Measurements from ENCODE around the gene MS4A8. TPM values are rescaled to one million over a fixed set of nuclear protein-coding genes. Genes with fewer than 3 reads are reported as not detected.
"Not testable (repeated sequence)": the region's sequence is repeated elsewhere in the genome, so short reads cannot be mapped to it uniquely, and the experiment has no call there.

The MS4A8 gene, protein sequence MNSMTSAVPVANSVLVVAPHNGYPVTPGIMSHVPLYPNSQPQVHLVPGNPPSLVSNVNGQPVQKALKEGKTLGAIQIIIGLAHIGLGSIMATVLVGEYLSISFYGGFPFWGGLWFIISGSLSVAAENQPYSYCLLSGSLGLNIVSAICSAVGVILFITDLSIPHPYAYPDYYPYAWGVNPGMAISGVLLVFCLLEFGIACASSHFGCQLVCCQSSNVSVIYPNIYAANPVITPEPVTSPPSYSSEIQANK
- not detected for polyA plus RNA-seq (ENCODE audit: low read depth in 6 of 6)

GRCh38 chr11:60699284-60699691 lies at the start of gene MS4A8:
MS4A8 (plus strand) TSS chr11:60699612; CDS start chr11:60700861, 1,249 bp downstream.
- no peaks in the 10 kb centered on the region for H3K36me3 Mint-ChIP-seq
- H3K9me3 Mint-ChIP-seq: peaks cover 0 to 10% (median 6%) of the 10 kb centered on the region in 7 donors
- H3K4me3 Mint-ChIP-seq: no peak within 1 kb of the TSS
- no peak within 1 kb of the TSS for H3K27ac Mint-ChIP-seq
- H3K4me1 Mint-ChIP-seq: peaks cover 0 to 1% (median 0%) of the 10 kb centered on the region in 3 donors
- ATAC-seq (ENCODE audit: low read depth in 2 of 2) (no peak), DNase-seq (no peak)
- no peaks in the 10 kb centered on the region for H3K27me3 Mint-ChIP-seq

DNA sequence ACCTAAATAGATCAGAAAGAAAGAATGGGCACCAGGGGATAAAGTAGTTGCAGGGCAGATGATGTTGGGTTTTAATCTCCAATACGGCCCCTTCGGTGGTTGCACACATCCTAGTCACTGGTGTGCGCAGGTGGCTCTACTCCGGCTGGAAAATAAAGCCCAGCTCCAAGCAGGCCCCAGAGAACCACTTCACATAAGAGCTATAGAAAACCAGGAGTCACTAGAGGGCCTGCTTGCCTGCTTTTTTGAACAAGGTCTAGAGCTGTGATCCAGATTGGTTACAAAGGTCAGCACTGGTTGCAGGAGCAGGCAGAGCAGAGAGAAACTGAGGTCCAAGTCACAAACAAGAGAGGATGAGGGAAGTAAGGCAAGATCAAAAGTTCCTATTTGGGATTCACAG lies 41.5 kb upstream of the MS4A8 start:
- ATAC-seq (ENCODE audit: low read depth in 2 of 2): no peak
- no peak for DNase-seq
- H3K4me3 Mint-ChIP-seq: no peak overlapping the region
- no peak overlapping the region for H3K27ac Mint-ChIP-seq
- H3K4me1 Mint-ChIP-seq: no peaks in the 10 kb centered on the region
- peaks cover 0 to 6% of the 10 kb centered on the region in 2 donors for H3K36me3 Mint-ChIP-seq
- peaks cover 0 to 5% (median 0%) of the 10 kb centered on the region in 7 donors for H3K9me3 Mint-ChIP-seq
- H3K27me3 Mint-ChIP-seq: peaks cover 7 to 23% (median 10%) of the 10 kb centered on the region in 3 donors

- Mint-ChIP-seq H3K27ac (no peak overlapping the region), H3K9me3 (no peaks in the 10 kb centered on the region), H3K4me1 (no peaks in the 10 kb centered on the region), H3K27me3 (peaks cover 12 to 21% (median 13%) of the 10 kb centered on the region in 3 donors), H3K4me3 (no peak overlapping the region), H3K36me3 (peaks cover 0 to 9% of the 10 kb centered on the region in 2 donors)
- no peak for ATAC-seq (ENCODE audit: low read depth in 2 of 2)
- no peak for DNase-seq
Measured at GRCh38 chr11:60658409-60658808, 41.0 kb upstream of the MS4A8 start.

DNA sequence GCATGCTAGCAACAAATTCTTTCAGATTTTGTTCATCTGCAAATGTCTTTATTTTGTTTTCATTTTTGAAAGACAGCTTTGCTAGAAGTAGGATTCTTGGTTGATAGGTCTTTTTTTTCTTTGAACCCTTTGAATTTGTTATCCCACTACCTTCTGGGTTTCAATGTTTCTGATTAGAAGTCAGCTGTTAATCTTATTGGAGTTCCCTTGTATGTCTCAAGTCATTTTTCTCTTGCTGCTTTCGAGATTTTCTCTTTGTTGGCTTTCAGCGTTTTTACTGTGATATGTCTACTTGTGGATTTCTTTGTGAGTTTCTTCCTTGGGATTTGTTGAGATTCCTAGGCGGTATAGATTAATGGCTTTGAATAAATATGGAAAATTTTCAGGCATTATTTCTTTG lies 27.2 kb upstream of the MS4A8 start:
- Mint-ChIP-seq H3K9me3 (peaks cover 12 to 32% (median 26%) of the 10 kb centered on the region in 7 donors), H3K27me3 (peaks cover 0 to 12% (median 0%) of the 10 kb centered on the region in 3 donors), H3K27ac (no peak overlapping the region), H3K4me3 (no peak overlapping the region), H3K4me1 (no peaks in the 10 kb centered on the region), H3K36me3 (peaks cover 9 to 13% of the 10 kb centered on the region in 2 donors)
- DNase-seq (no peak), ATAC-seq (ENCODE audit: low read depth in 2 of 2) (no peak)

- Mint-ChIP-seq H3K9me3 (peaks cover 14 to 45% (median 40%) of the 10 kb centered on the region in 7 donors), H3K27me3 (peaks cover 0 to 13% (median 0%) of the 10 kb centered on the region in 3 donors), H3K36me3 (peaks cover 9 to 14% of the 10 kb centered on the region in 2 donors)
- H3K4me1 Mint-ChIP-seq; DNase-seq; ATAC-seq (ENCODE audit: low read depth in 2 of 2); H3K4me3 Mint-ChIP-seq; H3K27ac Mint-ChIP-seq: not testable (repeated sequence)
Measured at GRCh38 chr11:60678231-60678630, 21.2 kb upstream of the MS4A8 start.

DNA sequence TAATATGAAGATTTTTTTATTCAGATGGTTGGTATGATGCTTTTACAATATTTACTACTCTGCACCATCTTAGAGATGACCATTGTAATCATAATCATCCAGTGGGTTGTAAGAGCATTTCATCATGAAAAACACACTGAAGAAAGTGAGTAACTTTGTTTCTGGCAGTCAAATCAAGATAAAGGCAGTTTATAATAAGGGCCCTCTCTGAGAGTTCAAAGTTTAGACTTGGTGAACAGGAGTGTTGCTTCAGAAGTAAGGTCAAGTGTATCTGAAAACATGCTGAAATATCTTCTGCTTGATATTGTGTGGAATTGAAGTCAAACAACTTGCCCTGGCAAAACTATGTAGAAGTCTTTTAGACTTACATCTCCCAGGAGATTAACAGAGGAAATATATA lies 19.5 kb upstream of the MS4A8 start:
- H3K9me3 Mint-ChIP-seq: peaks cover 21 to 41% (median 36%) of the 10 kb centered on the region in 7 donors
- peaks cover 9 to 14% of the 10 kb centered on the region in 2 donors for H3K36me3 Mint-ChIP-seq
- H3K4me3 Mint-ChIP-seq: no peak overlapping the region
- peaks cover 5 to 18% (median 10%) of the 10 kb centered on the region in 3 donors for H3K4me1 Mint-ChIP-seq
- H3K27me3 Mint-ChIP-seq: peaks cover 0 to 9% (median 0%) of the 10 kb centered on the region in 3 donors
- ATAC-seq (ENCODE audit: low read depth in 2 of 2) (no peak), DNase-seq (no peak)
- no peak overlapping the region for H3K27ac Mint-ChIP-seq

DNA sequence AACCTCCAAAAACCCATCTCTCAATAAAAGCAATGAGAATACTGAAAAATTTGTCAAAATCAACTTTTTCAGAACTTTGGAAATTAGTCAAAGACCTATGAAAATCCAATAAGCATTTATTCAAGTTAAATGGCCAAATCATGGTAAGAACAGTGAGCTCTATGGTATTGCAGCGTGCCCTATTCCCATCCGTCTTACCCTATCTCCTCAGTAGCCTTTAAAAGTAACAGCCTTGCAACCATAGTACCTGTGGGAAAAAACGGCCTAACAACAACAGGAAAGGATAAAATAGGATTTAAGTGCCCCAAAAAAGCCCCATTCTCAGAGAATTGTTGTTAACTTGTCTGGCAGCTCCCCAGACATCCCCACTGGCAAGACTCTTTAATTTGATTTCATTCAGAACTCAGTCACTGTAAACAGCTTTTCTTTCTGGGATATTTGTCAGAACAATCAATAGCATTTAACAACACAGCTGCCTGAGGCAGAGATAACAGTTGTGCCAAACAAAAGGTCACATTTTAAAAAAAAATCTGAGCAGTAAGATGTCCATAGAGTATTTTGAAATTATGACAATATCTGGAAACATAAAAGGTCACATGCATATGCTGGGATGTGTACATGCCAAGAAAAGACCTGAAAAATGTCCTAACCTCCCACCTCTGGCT lies 18.8 kb upstream of the MS4A8 start:
- peaks cover 9 to 14% of the 10 kb centered on the region in 2 donors for H3K36me3 Mint-ChIP-seq
- no peak overlapping the region for H3K27ac Mint-ChIP-seq
- peaks cover 0 to 9% (median 0%) of the 10 kb centered on the region in 3 donors for H3K27me3 Mint-ChIP-seq
- H3K4me1 Mint-ChIP-seq: peaks cover 7 to 20% (median 10%) of the 10 kb centered on the region in 3 donors
- ATAC-seq (ENCODE audit: low read depth in 2 of 2) (no peak), DNase-seq (no peak)
- no peak overlapping the region for H3K4me3 Mint-ChIP-seq
- peaks cover 21 to 41% (median 36%) of the 10 kb centered on the region in 7 donors for H3K9me3 Mint-ChIP-seq

DNA sequence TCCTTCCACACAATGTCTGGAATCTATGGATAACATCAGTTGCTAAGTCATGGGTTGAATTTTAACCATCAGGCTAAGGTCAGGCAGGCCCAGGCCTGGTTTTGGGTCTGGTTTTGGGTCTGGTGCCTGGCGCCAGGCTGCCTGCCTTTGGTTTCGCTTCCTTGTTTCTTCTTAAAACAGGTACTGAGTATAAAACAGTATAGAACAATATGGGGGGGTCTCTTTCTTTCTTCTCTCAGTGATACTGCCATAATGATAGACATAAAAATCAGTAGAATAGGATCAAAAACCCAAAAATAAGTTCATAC lies 14.9 kb upstream of the MS4A8 start:
- Mint-ChIP-seq H3K27ac (peak overlapping the region; percentile 3 to 65 (median 48)), H3K4me1 (peaks cover 7 to 20% (median 10%) of the 10 kb centered on the region in 3 donors), H3K9me3 (peaks cover 2 to 12% (median 9%) of the 10 kb centered on the region in 7 donors)
- not testable (repeated sequence) for H3K36me3 Mint-ChIP-seq, H3K27me3 Mint-ChIP-seq, H3K4me3 Mint-ChIP-seq
- peak; percentile 33 for DNase-seq
- ATAC-seq (ENCODE audit: low read depth in 2 of 2): peak; percentile 50 to 74

GRCh38 chr11:60691661-60692060 lies 7.8 kb upstream of the MS4A8 start:
- Mint-ChIP-seq H3K27me3 (peaks cover 0 to 19% (median 18%) of the 10 kb centered on the region in 3 donors), H3K36me3 (no peaks in the 10 kb centered on the region), H3K4me1 (no peaks in the 10 kb centered on the region), H3K9me3 (peaks cover 0 to 10% (median 8%) of the 10 kb centered on the region in 7 donors), H3K4me3 (no peak overlapping the region), H3K27ac (no peak overlapping the region)
- ATAC-seq (ENCODE audit: low read depth in 2 of 2) (no peak), DNase-seq (no peak)

- peaks cover 0 to under 1% (median 0%) of the 10 kb centered on the region in 3 donors for H3K27me3 Mint-ChIP-seq
- H3K4me3 Mint-ChIP-seq: no peak overlapping the region
- H3K9me3 Mint-ChIP-seq: peaks cover 0 to 8% (median 6%) of the 10 kb centered on the region in 7 donors
- no peak overlapping the region for H3K27ac Mint-ChIP-seq
- ATAC-seq (ENCODE audit: low read depth in 2 of 2) (no peak), DNase-seq (no peak)
- H3K4me1 Mint-ChIP-seq: peaks cover 0 to 1% (median 0%) of the 10 kb centered on the region in 3 donors
- H3K36me3 Mint-ChIP-seq: no peaks in the 10 kb centered on the region
Measured at GRCh38 chr11:60699936-60700335, 524 bp downstream of the MS4A8 start.

- no peak for DNase-seq
- peaks cover 0 to under 1% (median 0%) of the 10 kb centered on the region in 7 donors for H3K9me3 Mint-ChIP-seq
- H3K27ac Mint-ChIP-seq: peak overlapping the region in 1 of 6 donors; percentile 66
- ATAC-seq (ENCODE audit: low read depth in 2 of 2): no peak
- H3K4me1 Mint-ChIP-seq: peaks cover 0 to 1% (median 0%) of the 10 kb centered on the region in 3 donors
- peaks cover 0 to 8% (median 4%) of the 10 kb centered on the region in 3 donors for H3K27me3 Mint-ChIP-seq
- H3K36me3 Mint-ChIP-seq: no peaks in the 10 kb centered on the region
- no peak overlapping the region for H3K4me3 Mint-ChIP-seq
Measured at GRCh38 chr11:60700689-60701468, 1.5 kb downstream of the MS4A8 start.

- ATAC-seq (ENCODE audit: low read depth in 2 of 2): no peak
- H3K27ac Mint-ChIP-seq: no peak overlapping the region
- no peaks in the 10 kb centered on the region for H3K9me3 Mint-ChIP-seq
- no peak overlapping the region for H3K4me3 Mint-ChIP-seq
- no peak for DNase-seq
- H3K36me3 Mint-ChIP-seq: no peaks in the 10 kb centered on the region
- H3K27me3 Mint-ChIP-seq: peaks cover 0 to 10% (median 8%) of the 10 kb centered on the region in 3 donors
- peaks cover 0 to 1% (median 0%) of the 10 kb centered on the region in 3 donors for H3K4me1 Mint-ChIP-seq
Measured at GRCh38 chr11:60701469-60701818, 2.0 kb downstream of the MS4A8 start.

GRCh38 chr11:60703374-60703773 lies 4.0 kb downstream of the MS4A8 start:
- no peak for DNase-seq
- Mint-ChIP-seq H3K9me3 (no peaks in the 10 kb centered on the region), H3K4me3 (no peak overlapping the region), H3K27me3 (peaks cover 8 to 11% (median 10%) of the 10 kb centered on the region in 3 donors), H3K27ac (no peak overlapping the region), H3K36me3 (no peaks in the 10 kb centered on the region), H3K4me1 (peaks cover 0 to 1% (median 0%) of the 10 kb centered on the region in 3 donors)
- ATAC-seq (ENCODE audit: low read depth in 2 of 2): no peak

Measured in naive B cell (primary cell).